ENCODE measurements around the gene CST3.

GRCh38 chr20:23640018-23640601 lies 2.4 kb upstream of the CST3 start:
- no peak for TF ChIP-seq POLR2AphosphoS5 (IDR thresholded peaks at IDR 0.05; ENCODE audit: insufficient read depth in 1 of 2, low read depth in 1 of 2)
- TF ChIP-seq, protein P1, sequence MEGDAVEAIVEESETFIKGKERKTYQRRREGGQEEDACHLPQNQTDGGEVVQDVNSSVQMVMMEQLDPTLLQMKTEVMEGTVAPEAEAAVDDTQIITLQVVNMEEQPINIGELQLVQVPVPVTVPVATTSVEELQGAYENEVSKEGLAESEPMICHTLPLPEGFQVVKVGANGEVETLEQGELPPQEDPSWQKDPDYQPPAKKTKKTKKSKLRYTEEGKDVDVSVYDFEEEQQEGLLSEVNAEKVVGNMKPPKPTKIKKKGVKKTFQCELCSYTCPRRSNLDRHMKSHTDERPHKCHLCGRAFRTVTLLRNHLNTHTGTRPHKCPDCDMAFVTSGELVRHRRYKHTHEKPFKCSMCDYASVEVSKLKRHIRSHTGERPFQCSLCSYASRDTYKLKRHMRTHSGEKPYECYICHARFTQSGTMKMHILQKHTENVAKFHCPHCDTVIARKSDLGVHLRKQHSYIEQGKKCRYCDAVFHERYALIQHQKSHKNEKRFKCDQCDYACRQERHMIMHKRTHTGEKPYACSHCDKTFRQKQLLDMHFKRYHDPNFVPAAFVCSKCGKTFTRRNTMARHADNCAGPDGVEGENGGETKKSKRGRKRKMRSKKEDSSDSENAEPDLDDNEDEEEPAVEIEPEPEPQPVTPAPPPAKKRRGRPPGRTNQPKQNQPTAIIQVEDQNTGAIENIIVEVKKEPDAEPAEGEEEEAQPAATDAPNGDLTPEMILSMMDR (IDR thresholded peaks at IDR 0.05), result no peak

All from vagina (tissue), 2 donors.